GM23338 (cell line): ENCODE results near the gene CEP70.

Source experiments
- CTCF ChIP-seq, 2 experiments: fragments of 200-600 bp in 1 of 2; sonication (generic) in 1 of 2; conservative IDR thresholded peaks; 2 replicates each; pipeline versions ENCODE4 v1.5.1 to v1.6.1; 2016 to 2017; ENCODE audit warnings: antibody characterized with exemption in 2 of 2, low read depth in 2 of 2, mild to moderate bottlenecking in 2 of 2, moderate library complexity in 1 of 2
- EZH2 ChIP-seq: fragments of 200-600 bp; sonication (generic); IDR thresholded peaks from one replicate; pipeline ENCODE4 v1.8.0; 2017; ENCODE audit warnings: antibody characterized with exemption, mild to moderate bottlenecking, low read depth; ENCODE audit not compliant: unreplicated experiment
- JUNB ChIP-seq: IDR thresholded peaks from one replicate; pipeline ENCODE4 v1.6.1; 2016; ENCODE audit warnings: antibody characterized with exemption; ENCODE audit not compliant: unreplicated experiment
- POLR2AphosphoS5 ChIP-seq: IDR thresholded peaks from 2 replicates; pipeline ENCODE4 v1.6.1; 2016; ENCODE audit warnings: antibody characterized with exemption, low read depth

GRCh38 chr3:138588445-138588844 is 5.6 kb downstream of the CEP70 start:
- TF ChIP-seq CTCF (conservative IDR thresholded peaks at IDR 0.05; ENCODE audit: low read depth in 2 of 2) (no peak), EZH2 (no peak), JUNB (no peak), POLR2AphosphoS5 (no peak)
